HUDEP-2 (cell line): ENCODE results near the gene CLDN10.
"Not testable (repeated sequence)": the region's sequence is repeated elsewhere in the genome, so short reads cannot be mapped to it uniquely, and the experiment has no call there.

ENCODE experiments used
- DNase-seq, 76 experiments: peaks; one replicate each; lab custom pipeline; 2025; ENCODE audit not compliant: unreplicated experiment in 76 of 76; lab: John Stamatoyannopoulos, UW

The CLDN10 gene

DNA sequence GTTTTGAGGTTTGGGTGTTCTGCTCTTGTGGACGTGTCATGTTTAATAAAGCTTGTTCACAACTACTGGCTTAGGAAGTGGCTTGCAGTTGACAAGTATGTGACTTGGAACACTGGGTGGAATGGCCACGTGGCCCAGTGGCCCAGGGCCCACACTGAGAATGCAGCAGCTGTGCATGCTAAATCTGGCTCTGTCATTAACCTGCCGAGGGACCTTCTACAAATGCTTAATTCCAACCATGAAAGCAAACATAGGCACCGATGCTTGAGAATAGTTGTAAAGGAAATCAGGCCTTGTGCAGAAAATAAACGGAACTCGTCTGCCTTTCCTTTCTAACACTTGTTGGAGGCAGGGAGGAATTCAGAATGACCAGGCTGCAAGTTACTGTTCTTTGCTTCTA, 11.6 kb upstream of the CLDN10 start:
- no peak for DNase-seq

DNA sequence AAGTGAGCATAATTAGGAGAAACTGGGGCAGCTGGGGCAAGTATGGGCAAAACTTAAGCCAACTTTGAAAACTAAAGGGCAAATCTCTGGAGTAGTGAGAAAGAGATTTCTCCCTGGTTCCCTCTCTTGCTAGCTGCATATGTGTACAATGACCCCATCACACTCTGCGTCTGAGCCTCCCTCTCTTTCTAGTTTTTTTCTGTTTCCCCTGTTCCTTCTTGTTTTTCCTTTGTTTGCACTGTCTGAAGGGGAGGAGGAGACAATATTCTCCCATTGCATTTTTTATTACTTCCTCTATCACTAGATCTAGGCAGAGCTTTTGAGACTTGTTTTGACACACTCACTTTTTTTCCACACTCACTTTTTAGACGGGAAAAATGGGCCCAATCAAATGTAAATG, 11.2 kb upstream of the CLDN10 start:
- DNase-seq, result no peak

DNA sequence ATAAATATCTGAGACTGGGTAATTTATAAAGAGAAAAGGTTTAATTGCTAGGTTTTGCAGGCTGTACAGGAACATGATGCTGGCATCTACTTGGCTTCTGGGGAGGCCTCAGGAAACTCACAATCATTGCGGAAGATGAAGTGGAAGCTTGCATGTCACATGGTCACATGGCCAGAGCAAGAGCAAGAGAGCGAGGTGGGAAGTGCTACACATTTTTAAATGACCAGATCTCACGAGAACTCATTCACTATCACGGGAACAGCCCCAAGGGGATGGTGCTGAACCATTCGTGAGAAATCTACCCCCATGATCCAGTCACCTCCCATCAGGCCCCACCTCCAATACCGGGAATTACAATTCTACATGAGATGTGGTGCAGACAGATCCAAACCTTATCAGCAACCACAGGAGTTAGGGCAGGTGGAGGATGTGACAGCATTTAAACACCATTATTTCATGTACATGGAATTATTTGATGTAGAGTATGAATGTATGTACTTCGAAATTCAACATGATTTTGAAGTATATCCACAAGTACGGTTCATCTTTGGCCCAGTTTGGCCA, 10.5 kb upstream of the CLDN10 start:
- peak in 1 of 76 experiments; percentile 9 for DNase-seq

DNA sequence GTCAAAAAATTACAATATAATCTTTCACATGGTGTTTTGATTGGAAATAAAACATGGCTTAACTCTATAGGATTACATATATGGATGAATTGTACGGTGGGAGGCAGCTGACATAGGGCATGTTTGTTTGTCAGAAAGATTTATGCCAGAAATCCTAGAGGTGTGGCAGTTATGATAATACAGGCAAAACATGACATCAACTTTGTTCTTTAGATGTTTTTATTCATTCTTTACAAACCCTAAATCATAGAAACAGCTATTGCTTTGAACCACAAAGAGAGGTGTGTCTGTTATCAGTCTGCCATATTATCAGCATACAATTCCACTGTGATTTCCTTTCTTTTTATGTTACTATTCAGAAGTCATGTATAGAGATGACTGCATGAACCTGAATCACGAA, 8.2 kb upstream of the CLDN10 start:
- DNase-seq, result no peak

DNA sequence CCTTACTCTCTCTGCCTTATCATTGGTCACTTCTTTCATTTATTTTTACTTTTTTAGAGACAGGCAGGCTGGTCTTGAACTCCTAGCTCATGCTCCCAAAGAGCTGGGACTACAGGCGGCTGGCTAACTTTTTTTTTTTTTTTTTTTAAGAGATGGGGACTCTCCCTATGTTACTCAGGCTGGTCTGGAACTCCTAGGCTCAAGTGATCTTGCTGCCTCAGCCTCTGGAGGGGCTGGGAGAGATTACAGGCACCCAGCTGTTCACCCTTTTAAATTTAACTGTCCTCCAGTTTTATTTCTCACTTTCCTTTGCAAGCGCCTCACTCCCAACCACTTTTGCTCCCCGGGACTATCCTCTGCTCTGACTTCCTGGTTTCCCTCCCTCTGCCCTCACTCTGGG, 5.6 kb upstream of the CLDN10 start:
- DNase-seq, result no peak

DNA sequence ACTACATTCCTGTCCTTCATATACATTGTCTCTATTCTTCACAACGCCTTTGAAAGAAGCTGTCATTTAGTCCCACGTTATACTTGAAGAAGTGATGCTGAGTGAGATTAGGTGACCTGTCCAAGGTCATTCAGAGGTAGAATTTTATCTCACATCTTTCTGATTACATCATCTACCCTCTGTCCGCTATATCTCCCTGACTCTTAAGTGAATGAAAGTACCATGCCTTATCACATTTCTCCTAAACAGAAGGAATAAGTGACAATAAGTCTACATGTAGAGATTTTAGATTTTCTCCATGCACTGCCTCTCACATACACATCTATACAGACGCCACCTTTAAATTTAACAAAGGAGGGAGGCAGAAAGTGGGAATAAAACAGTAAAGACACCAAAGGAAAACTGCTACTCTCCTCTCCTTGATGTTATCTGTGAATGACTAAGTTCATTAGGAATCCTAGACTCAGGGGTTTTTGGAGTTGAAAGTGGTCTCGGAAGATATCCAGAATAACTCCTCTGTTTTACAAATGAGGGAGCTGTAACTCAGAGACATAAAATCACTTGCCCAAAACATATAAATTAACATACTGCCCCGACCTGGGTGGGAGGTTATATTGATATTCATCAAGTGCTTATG, 4.9 kb upstream of the CLDN10 start:
- no peak for DNase-seq

DNA sequence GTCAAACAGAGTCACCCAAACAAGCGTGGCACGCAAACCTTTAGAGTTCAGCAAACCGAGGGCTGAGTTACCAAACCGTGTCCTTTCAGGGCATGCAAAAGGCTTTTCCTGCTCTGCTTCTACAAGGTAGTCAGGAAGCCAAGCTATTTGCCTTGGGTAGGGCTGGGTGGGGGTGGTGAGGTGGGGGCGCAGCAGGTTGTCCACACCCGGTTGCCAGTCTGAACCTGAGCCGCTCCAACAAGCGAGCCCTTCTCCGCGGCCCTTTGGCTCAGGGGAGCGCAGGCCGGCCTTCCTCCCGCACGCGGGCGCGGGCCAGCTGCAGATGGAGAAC, 347 bp upstream of the CLDN10 start:
- DNase-seq, result no peak

DNA sequence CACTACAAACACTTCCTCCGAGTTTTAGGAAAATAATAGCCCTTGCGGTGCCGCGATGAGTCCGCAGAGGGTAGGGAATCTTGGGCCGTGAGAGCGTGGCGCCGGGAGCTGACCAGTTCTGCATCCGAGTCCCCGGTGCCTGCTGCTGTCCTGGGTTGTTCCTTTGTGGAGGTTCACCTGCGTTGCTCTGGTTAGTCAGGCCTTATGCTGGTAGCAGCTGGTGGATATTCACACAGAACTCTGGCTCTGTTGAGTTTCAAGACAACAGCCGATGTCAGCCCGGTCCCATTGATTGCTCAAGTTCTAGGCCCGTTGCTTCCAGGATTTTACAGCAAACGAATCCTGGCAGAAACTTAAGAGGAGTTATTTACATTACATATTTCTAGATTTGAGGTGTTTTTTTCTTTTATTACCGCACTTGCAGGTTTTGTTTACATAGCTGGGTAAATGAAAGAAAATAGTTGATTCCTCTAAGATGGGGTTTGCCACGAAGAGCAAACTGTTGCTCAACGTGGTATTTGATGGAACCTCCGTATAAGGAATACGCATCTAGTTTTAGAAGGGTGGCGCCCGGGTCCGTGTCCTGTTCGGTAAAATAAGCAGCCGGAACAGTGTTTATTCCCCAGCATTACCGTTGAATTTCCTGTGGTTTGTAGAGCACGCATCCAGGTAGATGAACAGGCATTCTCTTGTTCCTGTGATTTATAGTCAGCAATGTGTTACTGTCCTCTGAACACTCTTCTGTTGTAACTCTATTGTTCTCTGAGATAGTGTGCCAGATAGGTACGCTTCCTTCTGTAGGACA, 1.3 kb downstream of the CLDN10 start:
- DNase-seq, result no peak

DNA sequence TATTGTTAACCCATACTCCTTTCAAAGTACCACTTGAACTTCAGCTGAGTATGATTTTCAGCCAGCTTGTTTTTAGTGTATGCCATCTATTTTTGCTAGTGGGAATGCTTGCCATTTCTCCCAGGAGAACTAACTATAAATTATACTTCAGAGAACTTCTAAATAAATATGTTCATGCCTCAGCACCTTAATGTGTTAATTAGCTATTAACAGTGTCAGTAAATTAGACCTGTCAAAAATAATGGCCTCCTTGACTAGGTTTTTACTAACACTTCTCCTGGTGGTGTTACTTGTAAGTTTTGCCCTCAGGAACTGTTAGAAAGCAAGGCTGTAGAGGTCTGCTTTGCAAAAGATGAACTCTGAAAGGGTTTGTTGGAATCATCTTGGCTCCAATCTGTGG, 4.5 kb downstream of the CLDN10 start:
- no peak for DNase-seq

DNA sequence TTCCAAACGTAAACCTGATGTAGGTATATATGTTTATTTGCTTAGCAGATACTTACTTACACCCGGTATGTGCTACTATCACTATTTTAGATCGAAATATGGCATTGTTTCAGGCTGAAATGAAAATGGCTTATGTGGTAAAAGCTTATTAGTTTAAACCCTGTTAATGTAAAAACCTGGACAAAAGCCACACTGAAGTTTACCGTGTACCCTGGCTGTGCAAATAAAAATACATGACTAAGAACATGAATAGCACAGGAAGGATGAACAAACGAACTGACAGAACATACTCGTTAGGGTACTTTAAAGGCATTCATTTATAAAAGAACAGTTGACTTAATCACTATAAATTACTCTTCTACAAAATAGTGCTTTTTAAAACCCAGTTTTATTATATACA, 6.6 kb downstream of the CLDN10 start:
- DNase-seq, result no peak

DNA sequence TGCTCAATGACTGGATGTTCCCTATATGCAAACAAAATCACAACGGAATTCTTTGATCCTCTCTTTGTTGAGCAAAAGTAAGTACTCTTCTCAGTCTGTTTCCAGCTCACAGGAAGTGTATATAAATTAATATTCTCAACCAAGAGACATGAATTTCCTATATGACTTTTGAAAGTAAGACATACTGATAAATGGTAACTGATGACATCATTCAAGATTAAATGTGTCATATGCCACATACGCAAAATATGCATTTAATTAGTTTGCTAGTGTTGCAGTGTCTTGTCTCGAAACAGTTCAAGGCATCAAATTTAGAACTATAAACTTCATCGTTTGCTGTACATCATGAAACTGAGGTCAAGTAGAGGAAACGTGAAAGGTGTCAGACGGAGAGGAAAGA, 7.9 kb downstream of the CLDN10 start:
- DNase-seq, result no peak

DNA sequence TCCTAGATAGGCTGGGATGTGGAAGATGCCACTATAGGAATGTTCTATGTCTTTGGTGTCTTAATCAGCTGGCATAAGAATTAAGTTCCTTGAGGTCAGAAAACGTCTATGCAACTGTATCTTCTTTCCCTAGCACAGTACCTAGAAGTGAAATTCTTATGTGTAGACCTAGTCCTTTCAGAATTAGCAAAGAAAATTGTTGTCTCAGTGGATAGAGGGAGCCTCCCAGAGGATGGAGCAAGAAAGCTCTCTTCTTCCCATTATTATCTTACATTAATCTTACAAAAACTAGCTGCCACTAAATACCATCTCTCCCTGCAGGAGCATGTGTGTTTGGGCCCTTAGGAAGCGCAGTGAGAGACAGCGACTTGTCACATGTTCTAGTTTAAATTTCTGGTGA, 11.6 kb downstream of the CLDN10 start:
- DNase-seq, result no peak

DNA sequence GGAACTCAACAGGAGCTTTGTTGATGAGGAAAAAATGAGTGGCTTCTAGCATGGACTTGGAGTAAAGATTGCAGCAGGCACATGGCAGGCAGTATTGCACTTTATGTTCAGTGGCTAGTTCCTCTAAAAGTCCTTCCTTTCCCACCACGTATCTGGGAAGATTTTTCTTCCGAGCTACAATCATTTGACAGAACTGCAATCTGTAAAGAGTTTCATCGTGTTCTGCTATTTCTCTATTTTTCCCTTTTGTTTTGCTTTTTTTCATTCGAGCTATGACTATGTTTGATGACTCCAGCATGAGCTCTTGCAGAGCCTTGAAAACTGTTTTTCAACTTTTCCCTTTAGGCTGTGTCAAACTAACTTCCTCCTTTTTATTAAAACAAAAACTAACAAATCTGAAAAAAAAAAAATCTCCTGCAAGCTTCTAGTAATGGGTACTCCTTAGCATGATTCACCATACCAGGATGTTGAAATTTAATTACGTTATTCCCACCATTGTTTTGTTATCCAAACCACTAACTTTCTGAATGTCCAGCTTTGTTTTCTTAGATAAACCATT, 12.3 kb downstream of the CLDN10 start:
- DNase-seq, result no peak

DNA sequence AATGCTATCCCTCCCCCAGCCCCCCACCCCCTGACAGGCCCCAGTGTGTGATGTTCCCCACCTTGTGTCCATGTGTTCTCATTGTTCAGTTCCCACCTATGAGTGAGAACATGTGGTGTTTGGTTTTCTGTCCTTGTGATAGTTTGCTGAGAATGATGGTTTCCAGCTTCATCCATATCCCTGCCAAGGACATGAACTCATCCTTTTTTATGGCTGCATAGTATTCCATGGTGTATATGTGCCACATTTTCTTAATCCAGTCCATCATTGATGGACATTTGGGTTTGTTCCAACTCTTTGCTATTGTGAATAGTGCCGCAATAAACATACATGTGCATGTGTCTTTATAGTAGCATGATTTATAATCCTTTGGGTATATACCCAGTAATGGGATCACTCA, 13.2 kb downstream of the CLDN10 start:
- DNase-seq, result not testable (repeated sequence)

DNA sequence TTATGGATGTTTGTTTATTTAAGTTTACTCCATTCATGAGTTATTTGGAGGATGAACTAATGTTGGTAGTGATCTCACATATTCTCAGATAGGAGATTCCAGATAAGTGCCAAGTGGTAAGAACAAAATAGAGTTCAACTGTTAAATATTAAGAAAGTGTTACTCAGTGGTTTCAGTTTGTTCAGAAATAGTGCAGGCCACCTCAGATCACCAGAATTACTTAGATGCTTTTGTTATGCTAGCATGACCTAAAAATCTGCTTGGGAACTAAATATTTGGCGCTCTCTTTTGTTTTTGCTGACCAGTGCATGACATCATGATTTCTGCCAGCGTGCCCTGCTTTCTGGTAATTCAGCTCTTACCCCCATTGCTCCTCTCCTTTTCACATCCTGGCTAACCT, 15.6 kb downstream of the CLDN10 start:
- DNase-seq, result no peak

DNA sequence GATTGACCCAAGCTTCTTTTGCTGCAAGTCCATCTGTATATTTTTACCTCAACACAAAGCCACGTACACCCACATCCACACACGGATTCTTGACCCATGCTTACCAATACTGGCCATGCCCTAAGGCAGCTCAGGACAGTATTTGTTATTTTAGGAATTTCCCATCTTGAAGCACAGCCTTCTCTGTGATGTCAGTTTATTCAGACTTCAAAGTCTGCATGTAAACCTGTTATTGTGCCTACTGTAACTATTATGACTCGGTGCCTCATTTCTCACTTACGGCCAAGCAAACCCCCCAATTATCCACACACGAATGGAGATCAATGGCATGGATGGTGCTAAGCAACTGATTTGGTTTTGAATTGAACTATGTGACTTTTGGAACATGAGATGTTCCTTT, 17.5 kb downstream of the CLDN10 start:
- no peak for DNase-seq

DNA sequence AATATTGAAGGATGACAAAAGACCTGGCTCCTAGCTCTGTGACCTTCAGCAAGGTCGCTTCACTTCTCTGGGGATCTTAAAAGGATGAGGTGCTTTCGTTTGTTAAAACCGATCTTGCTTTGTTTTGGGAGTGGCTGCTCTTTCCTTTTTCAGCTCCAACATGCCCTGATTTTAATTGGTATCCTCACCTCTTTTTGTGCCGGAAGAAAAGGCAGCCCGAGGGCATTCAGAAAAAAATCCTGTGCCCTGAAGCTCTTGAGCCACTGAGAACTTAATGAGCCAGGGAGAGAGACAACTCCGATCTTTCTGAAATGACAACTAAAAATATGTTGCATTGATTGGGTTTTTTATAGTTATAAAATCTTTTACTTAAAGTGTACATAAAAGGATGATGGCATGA, 19.4 kb downstream of the CLDN10 start:
- no peak for DNase-seq

DNA sequence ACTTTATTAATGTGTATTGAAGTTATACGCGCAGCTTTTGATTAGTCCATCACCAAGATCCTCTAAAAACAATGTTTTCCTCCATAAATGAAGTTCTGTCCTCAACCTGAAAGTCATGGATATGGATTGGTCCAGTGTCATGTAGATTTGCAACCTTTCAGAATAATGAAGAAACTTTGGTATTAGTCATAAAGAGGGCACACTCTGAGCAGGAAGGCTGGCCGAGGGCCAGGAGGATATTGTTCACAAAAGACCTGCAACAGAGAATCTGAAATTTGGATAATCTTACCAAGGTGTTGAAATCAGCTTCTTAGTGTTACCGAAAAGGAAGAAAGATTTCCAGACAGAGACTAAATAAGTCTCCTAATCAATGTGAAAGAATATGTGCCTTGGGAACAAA, 20.7 kb downstream of the CLDN10 start:
- no peak for DNase-seq

DNA sequence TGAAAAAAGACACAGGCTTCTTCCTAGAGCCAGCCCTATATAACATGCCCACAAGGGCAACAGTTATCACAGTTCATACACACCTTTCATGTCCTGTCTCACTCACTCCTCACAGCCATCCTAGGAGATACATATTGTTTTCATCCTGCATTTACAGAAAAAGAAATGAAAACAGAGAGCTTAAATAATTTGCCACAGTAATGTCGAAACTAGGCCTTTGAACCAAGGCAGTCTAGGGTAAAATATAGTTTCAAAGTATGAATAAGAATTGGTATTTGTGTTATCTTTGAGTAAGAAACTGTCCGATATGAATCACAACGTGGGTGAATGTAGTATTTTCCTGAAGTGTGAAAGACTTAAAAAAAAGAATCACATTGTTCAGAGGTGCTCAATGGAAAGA, 26.8 kb downstream of the CLDN10 start:
- no peak for DNase-seq

DNA sequence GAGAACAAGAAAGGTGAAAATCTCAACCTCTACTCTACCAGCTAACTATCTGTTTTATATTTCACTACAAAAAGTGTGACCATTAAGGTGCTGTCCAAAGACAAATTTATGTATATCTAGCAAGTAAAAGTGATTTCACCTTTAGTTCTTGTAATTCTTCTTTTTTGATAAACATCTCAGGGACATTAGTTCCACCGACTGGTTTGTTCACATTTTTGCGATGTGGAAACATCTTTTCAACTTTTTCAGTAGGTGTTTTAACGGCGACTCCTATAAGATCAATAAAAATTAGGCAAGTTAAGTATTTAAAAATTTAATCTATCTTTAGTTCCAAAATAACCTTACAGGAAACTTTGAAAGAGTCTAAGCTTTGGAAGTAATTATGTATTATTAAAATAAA, 33.3 kb downstream of the CLDN10 start:
- DNase-seq, result no peak

DNA sequence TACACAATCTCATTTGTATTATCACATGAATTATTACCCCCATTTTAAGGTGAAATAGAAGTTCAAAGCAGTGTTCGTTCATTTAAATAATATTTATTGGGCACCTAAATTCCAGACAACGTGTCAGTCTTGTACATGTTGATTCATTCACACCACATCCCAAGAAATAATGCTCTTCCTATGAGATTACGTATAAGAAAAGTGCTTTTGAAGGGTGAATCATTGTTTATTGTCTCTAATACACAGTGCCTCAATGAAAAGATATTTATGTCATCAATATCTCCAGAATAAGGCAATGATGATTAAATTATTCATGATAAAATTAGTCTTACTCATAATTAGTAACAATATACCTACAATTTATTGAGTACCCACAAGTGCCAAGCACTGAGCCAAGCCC, 35.6 kb downstream of the CLDN10 start:
- no peak for DNase-seq

DNA sequence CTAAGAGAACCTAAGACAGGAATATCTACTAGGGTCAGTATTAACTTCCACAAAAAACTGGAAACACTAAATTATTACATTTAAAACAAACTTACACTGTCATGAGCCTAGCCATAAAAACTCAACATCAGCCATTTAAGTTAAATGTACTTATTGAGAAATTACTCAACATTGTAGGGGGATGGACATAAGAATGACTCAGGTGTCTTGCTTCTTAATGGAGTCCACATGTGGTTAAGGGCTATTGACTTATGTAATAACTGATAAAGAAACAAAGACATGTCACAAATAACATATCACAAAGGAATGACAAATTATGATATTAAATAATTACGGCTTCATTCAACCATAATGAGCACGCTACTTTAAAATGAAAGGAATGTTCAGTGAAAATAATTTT, 36.2 kb downstream of the CLDN10 start:
- no peak for DNase-seq
